Esophagus muscularis mucosa (tissue), 4 donors: ENCODE results near the gene LTF.

Source experiments
- CTCF ChIP-seq, 3 experiments: fragments of 200-600 bp in 2 of 3; fragments of 450-650 bp in 1 of 3; sonication (generic) in 2 of 3; IDR thresholded peaks; one replicate each; pipeline ENCODE4 v1.5.1; 2017 to 2019; ENCODE audit warnings: antibody characterized with exemption in 3 of 3, mild to moderate bottlenecking in 2 of 3, moderate library complexity in 1 of 3
- EP300 ChIP-seq: sonication (generic); formaldehyde crosslinking; IDR thresholded peaks from one replicate; pipeline ENCODE4 v1.6.1; 2017; ENCODE audit warnings: antibody characterized with exemption
- POLR2AphosphoS5 ChIP-seq, 2 donors: sonication (generic); formaldehyde crosslinking; IDR thresholded peaks; one replicate each; pipeline ENCODE4 v1.6.1; 2017; ENCODE audit warnings: antibody characterized with exemption in 2 of 2

- no peak for TF ChIP-seq POLR2AphosphoS5 (IDR thresholded peaks at IDR 0.05)
- no peak for TF ChIP-seq CTCF (IDR thresholded peaks at IDR 0.05)
- TF ChIP-seq EP300 = no peak
Measured at GRCh38 chr3:46472736-46473135, 8.0 kb upstream of the LTF start.
